Stimulated activated effector memory CD8-positive, alpha-beta T cell treated with anti-CD3 and anti-CD28 coated beads, Interleukin-12 subunit alpha, Interleukin-12 subunit beta, amount 100 ng/mL, for 72 hours (primary cell): ENCODE results near the gene EFCAB8.
A peak's percentile ranks its signal among the peaks of the same experiment; 100 is the strongest.

Experiments
- ATAC-seq: fragments of 150-1000 bp; cut with Tn5 transposase; 2 replicates; pipeline ENCODE4 v1.10.0; 2021
- DNase-seq, 2 donors: peaks; one replicate each; pipeline ENCODE4 v3.0.0; 2021 to 2022; ENCODE audit warnings: low spot score in 2 of 2
- H3K27ac Mint-ChIP-seq: one replicate; pipeline ENCODE4 v1.8.0; 2022; ENCODE audit warnings: mild to moderate bottlenecking, mixed read lengths
- H3K36me3 Mint-ChIP-seq: one replicate; pipeline ENCODE4 v1.8.0; 2022; ENCODE audit warnings: mild to moderate bottlenecking, mixed read lengths
- H3K4me1 Mint-ChIP-seq: one replicate; pipeline ENCODE4 v1.8.0; 2022; ENCODE audit warnings: mixed read lengths
- H3K4me3 Mint-ChIP-seq: one replicate; pipeline ENCODE4 v1.8.0; 2022; ENCODE audit warnings: mild to moderate bottlenecking, mixed read lengths
- H3K9me3 Mint-ChIP-seq: one replicate; pipeline ENCODE4 v1.8.0; 2022; ENCODE audit warnings: mixed read lengths

Gene EFCAB8

GRCh38 chr20:32858701-32859372, at the start of gene EFCAB8:
EFCAB8 (plus strand) TSS chr20:32858923; CDS start chr20:32863793, 4,870 bp downstream.
- H3K9me3 Mint-ChIP-seq = no peaks in the 10 kb centered on the region
- no peak within 1 kb of the TSS for H3K4me3 Mint-ChIP-seq
- peaks cover 49% of the 10 kb centered on the region for H3K36me3 Mint-ChIP-seq
- H3K4me1 Mint-ChIP-seq = peaks cover 9% of the 10 kb centered on the region
- H3K27ac Mint-ChIP-seq = peak within 1 kb of the TSS; percentile 52
- no peak for DNase-seq
- ATAC-seq = no peak

- Mint-ChIP-seq H3K4me1 (no peaks in the 10 kb centered on the region), H3K36me3 (no peaks in the 10 kb centered on the region)
Measured at GRCh38 chr20:32809907-32810306, 48.8 kb upstream of the EFCAB8 start.

GRCh38 chr20:32810941-32811340, 47.8 kb upstream of the EFCAB8 start:
- no peak for ATAC-seq
- no peaks in the 10 kb centered on the region for H3K9me3 Mint-ChIP-seq
- H3K4me1 Mint-ChIP-seq = no peaks in the 10 kb centered on the region
- no peak for DNase-seq
- H3K36me3 Mint-ChIP-seq = no peaks in the 10 kb centered on the region
- H3K4me3 Mint-ChIP-seq = no peak overlapping the region
- no peak overlapping the region for H3K27ac Mint-ChIP-seq

More at GRCh38 chr20:32809907-32810306, 48.8 kb upstream of the EFCAB8 start:
- DNase-seq = no peak
- H3K27ac Mint-ChIP-seq = no peak overlapping the region
- H3K9me3 Mint-ChIP-seq = no peaks in the 10 kb centered on the region
- H3K4me3 Mint-ChIP-seq = no peak overlapping the region
- ATAC-seq = no peak

GRCh38 chr20:32811886-32812285, 46.8 kb upstream of the EFCAB8 start:
- ATAC-seq (no peak), DNase-seq (no peak)
- Mint-ChIP-seq H3K27ac (no peak overlapping the region), H3K4me3 (no peak overlapping the region), H3K9me3 (no peaks in the 10 kb centered on the region), H3K4me1 (no peaks in the 10 kb centered on the region), H3K36me3 (no peaks in the 10 kb centered on the region)

- Mint-ChIP-seq H3K4me1 (peaks cover 41% of the 10 kb centered on the region), H3K27ac (peak overlapping the region; percentile 92), H3K9me3 (no peaks in the 10 kb centered on the region), H3K4me3 (peak overlapping the region; percentile 85), H3K36me3 (peaks cover 33% of the 10 kb centered on the region)
- DNase-seq (peak; percentile 72 to 92), ATAC-seq (peak; percentile 84)
Measured at GRCh38 chr20:32819992-32820697, 38.6 kb upstream of the EFCAB8 start.

- H3K4me1 Mint-ChIP-seq = peaks cover 41% of the 10 kb centered on the region
- no peak for ATAC-seq
Measured at GRCh38 chr20:32820698-32821377, 37.9 kb upstream of the EFCAB8 start.

GRCh38 chr20:32822225-32822624, 36.5 kb upstream of the EFCAB8 start:
- DNase-seq = no peak
- Mint-ChIP-seq H3K27ac (peak overlapping the region; percentile 92), H3K9me3 (no peaks in the 10 kb centered on the region), H3K4me3 (peak overlapping the region; percentile 85), H3K36me3 (peaks cover 54% of the 10 kb centered on the region), H3K4me1 (peaks cover 41% of the 10 kb centered on the region)
- no peak for ATAC-seq

More at GRCh38 chr20:32820698-32821377, 37.9 kb upstream of the EFCAB8 start:
- Mint-ChIP-seq H3K4me3 (peak overlapping the region; percentile 85), H3K9me3 (no peaks in the 10 kb centered on the region), H3K36me3 (peaks cover 40% of the 10 kb centered on the region), H3K27ac (peak overlapping the region; percentile 92)
- DNase-seq = no peak

- Mint-ChIP-seq H3K27ac (peak overlapping the region; percentile 71), H3K36me3 (peaks cover 62% of the 10 kb centered on the region), H3K4me3 (peak overlapping the region; percentile 21), H3K9me3 (no peaks in the 10 kb centered on the region), H3K4me1 (peaks cover 46% of the 10 kb centered on the region)
- peak; percentile 20 for ATAC-seq
- peak in 1 of 2 donors; percentile 12 for DNase-seq
Measured at GRCh38 chr20:32823078-32823477, 35.6 kb upstream of the EFCAB8 start.

- Mint-ChIP-seq H3K27ac (peak overlapping the region; percentile 71), H3K4me3 (peak overlapping the region; percentile 21), H3K4me1 (peaks cover 50% of the 10 kb centered on the region)
Measured at GRCh38 chr20:32823737-32824588, 34.8 kb upstream of the EFCAB8 start.

GRCh38 chr20:32828029-32828680, 30.6 kb upstream of the EFCAB8 start:
- DNase-seq (no peak), ATAC-seq (no peak)
- H3K27ac Mint-ChIP-seq = peak overlapping the region; percentile 20
- peaks cover 88% of the 10 kb centered on the region for H3K36me3 Mint-ChIP-seq
- H3K9me3 Mint-ChIP-seq = no peaks in the 10 kb centered on the region
- H3K4me3 Mint-ChIP-seq = no peak overlapping the region
- H3K4me1 Mint-ChIP-seq = peaks cover 48% of the 10 kb centered on the region

More at GRCh38 chr20:32823737-32824588, 34.8 kb upstream of the EFCAB8 start:
- peaks cover 70% of the 10 kb centered on the region for H3K36me3 Mint-ChIP-seq
- no peak for ATAC-seq
- no peaks in the 10 kb centered on the region for H3K9me3 Mint-ChIP-seq
- no peak for DNase-seq

- no peak overlapping the region for H3K4me3 Mint-ChIP-seq
- no peaks in the 10 kb centered on the region for H3K9me3 Mint-ChIP-seq
- H3K27ac Mint-ChIP-seq = peak overlapping the region; percentile 73
- DNase-seq (no peak), ATAC-seq (no peak)
- H3K36me3 Mint-ChIP-seq = peaks cover 97% of the 10 kb centered on the region
- peaks cover 37% of the 10 kb centered on the region for H3K4me1 Mint-ChIP-seq
Measured at GRCh38 chr20:32829311-32830005, 29.3 kb upstream of the EFCAB8 start.

GRCh38 chr20:32830437-32830836, 28.3 kb upstream of the EFCAB8 start:
- ATAC-seq (no peak), DNase-seq (no peak)
- Mint-ChIP-seq H3K36me3 (peaks cover 98% of the 10 kb centered on the region), H3K27ac (peak overlapping the region; percentile 73), H3K9me3 (no peaks in the 10 kb centered on the region), H3K4me3 (no peak overlapping the region), H3K4me1 (peaks cover 37% of the 10 kb centered on the region)

GRCh38 chr20:32831982-32832381, 26.7 kb upstream of the EFCAB8 start:
- DNase-seq = no peak
- peaks cover 37% of the 10 kb centered on the region for H3K4me1 Mint-ChIP-seq
- ATAC-seq = no peak
- peak overlapping the region; percentile 60 for H3K27ac Mint-ChIP-seq
- H3K9me3 Mint-ChIP-seq = no peaks in the 10 kb centered on the region
- peak overlapping the region; percentile 8 for H3K4me3 Mint-ChIP-seq
- H3K36me3 Mint-ChIP-seq = peaks cover 98% of the 10 kb centered on the region

- H3K36me3 Mint-ChIP-seq = peaks cover 98% of the 10 kb centered on the region
Measured at GRCh38 chr20:32832664-32833063, 26.1 kb upstream of the EFCAB8 start.

More at GRCh38 chr20:32832664-32833063, 26.1 kb upstream of the EFCAB8 start:
- H3K4me1 Mint-ChIP-seq = peaks cover 36% of the 10 kb centered on the region
- peak overlapping the region; percentile 8 for H3K4me3 Mint-ChIP-seq
- no peaks in the 10 kb centered on the region for H3K9me3 Mint-ChIP-seq
- peak; percentile 34 for ATAC-seq
- peak overlapping the region; percentile 60 for H3K27ac Mint-ChIP-seq
- DNase-seq = no peak
